ENCODE data around the gene CTSD.

CTSD gene

GRCh38 chr11:1754376-1755150, 9.2 kb downstream of the CTSD start:
- DNase-seq: no peak

GRCh38 chr11:1753929-1754305, 9.8 kb downstream of the CTSD start:
- DNase-seq: no peak

GRCh38 chr11:1753229-1753928, 10.3 kb downstream of the CTSD start:
- DNase-seq: no peak

GRCh38 chr11:1752907-1753228, 10.9 kb downstream of the CTSD start:
- no peak for DNase-seq

GRCh38 chr11:1751999-1752906, 11.5 kb downstream of the CTSD start:
- no peak for DNase-seq

GRCh38 chr11:1751531-1751921, 12.2 kb downstream of the CTSD start:
- DNase-seq: no peak

GRCh38 chr11:1750840-1751530, 12.7 kb downstream of the CTSD start:
- DNase-seq: no peak

- DNase-seq: no peak
Measured at GRCh38 chr11:1750481-1750839, 13.3 kb downstream of the CTSD start, which contains the start of gene IFITM10. Gene IFITM10 (minus strand): TSS chr11:1750595. CDS start chr11:1750442, 153 bp downstream.

GRCh38 chr11:1749395-1750351, 14.1 kb downstream of the CTSD start:
- no peak for DNase-seq

- DNase-seq: no peak
Measured at GRCh38 chr11:1748636-1749394, 14.9 kb downstream of the CTSD start.

GRCh38 chr11:1747753-1748635, 15.7 kb downstream of the CTSD start:
- DNase-seq: no peak

GRCh38 chr11:1746956-1747752, 16.6 kb downstream of the CTSD start:
- no peak for DNase-seq

GRCh38 chr11:1746511-1746931, 17.2 kb downstream of the CTSD start:
- DNase-seq: no peak

- DNase-seq: no peak
Measured at GRCh38 chr11:1745701-1746320, 17.9 kb downstream of the CTSD start.

GRCh38 chr11:1744891-1745700, 18.6 kb downstream of the CTSD start:
- DNase-seq: no peak

- no peak for DNase-seq
Measured at GRCh38 chr11:1744137-1744886, 19.4 kb downstream of the CTSD start.
